ENCODE measurements around the gene ECM1. TPM values are rescaled to one million over a fixed set of nuclear protein-coding genes. Genes with fewer than 3 reads are reported as not detected.

ECM1 gene
- total and polyA plus RNA-seq, 2 of the 8 experiments (the other 6 are each of a cell fraction or from before 2014, with no cell fraction given): 0.95 to 0.98 TPM

- no peak overlapping the region for H3K56ac ChIP-seq (replicated peaks; ENCODE audit: insufficient read length, low read depth, low read length)
- H2BK5ac ChIP-seq (ENCODE audit: low read depth, low read length): no peak overlapping the region
- H3K23ac ChIP-seq (ENCODE audit: insufficient read length): no peak overlapping the region
- POLR2A ChIA-PET (ENCODE audit: partially characterized antibody): no interaction called here
- H3K4me2 ChIP-seq (ENCODE audit: insufficient read depth in 1 of 2, low read depth in 2 of 2, low read length in 2 of 2): no peak overlapping the region
- no peak overlapping the region for H2BK120ac ChIP-seq (replicated peaks; ENCODE audit: low read depth, low read length)
- no peaks in the 10 kb centered on the region for H3K23me2 ChIP-seq (ENCODE audit: low read depth, low read length)
- peaks cover 0 to 1% of the 10 kb centered on the region in 2 experiments for H4K20me1 ChIP-seq (replicated peaks in 1 of 2; ENCODE audit: control insufficient read depth in 1 of 2, insufficient read depth in 2 of 2, low read length in 2 of 2)
- no peak overlapping the region for H4K5ac ChIP-seq (ENCODE audit: insufficient read length, low read depth, low read length)
- peaks cover 0 to under 1% (median 0%) of the 10 kb centered on the region in 4 experiments; a peak in 3 of 7 replicates for H3K4me1 ChIP-seq (replicated peaks in 1 of 4; ENCODE audit: control insufficient read depth in 3 of 4, insufficient read depth in 4 of 4, low read length in 3 of 4)
- H2AFZ ChIP-seq (ENCODE audit: low read length): no peak overlapping the region
- H3K27ac ChIP-seq (ENCODE audit: low read depth, low read length): no peak overlapping the region
- no peak overlapping the region for H3K9ac ChIP-seq (replicated peaks in 1 of 4; ENCODE audit: extremely low read depth in 1 of 4, low read depth in 3 of 4, low read length in 3 of 4)
- H3K14ac ChIP-seq (ENCODE audit: insufficient read length): no peak overlapping the region
- H2BK20ac ChIP-seq (ENCODE audit: low read length): no peak overlapping the region
- DNase-seq (ENCODE audit: low read depth in 1 of 2, low spot score in 2 of 2) (no peak), FAIRE-seq (no peak)
- no peak overlapping the region for H3K4ac ChIP-seq (replicated peaks; ENCODE audit: insufficient read length, low read depth, low read length)
- no peak overlapping the region for H4K91ac ChIP-seq (replicated peaks; ENCODE audit: insufficient read length, low read length)
- H3K18ac ChIP-seq (ENCODE audit: extremely low read depth, low read length): no peak overlapping the region
- no peak overlapping the region for H2BK12ac ChIP-seq (ENCODE audit: low read depth, low read length)
- H2AK5ac ChIP-seq (ENCODE audit: low read depth, low read length): no peak overlapping the region
- no peak overlapping the region for H2BK15ac ChIP-seq (ENCODE audit: low read length)
- CTCF ChIA-PET (ENCODE audit: partially characterized antibody): no interaction called here
- no peaks in the 10 kb centered on the region for H3K79me2 ChIP-seq (ENCODE audit: control insufficient read depth in 1 of 2, insufficient read depth in 2 of 2, low read length in 2 of 2)
- H3K79me1 ChIP-seq (ENCODE audit: low read depth, low read length): no peaks in the 10 kb centered on the region
- no peaks in the 10 kb centered on the region for H3K9me3 ChIP-seq (ENCODE audit: insufficient read depth in 2 of 2, low read depth in 1 of 2, low read length in 1 of 2)
- H3K36me3 ChIP-seq (ENCODE audit: control insufficient read depth in 2 of 4, insufficient read depth in 4 of 4, low read length in 3 of 4): peaks cover 19 to 42% (median 27%) of the 10 kb centered on the region in 4 experiments
- H3K4me3 ChIP-seq (ENCODE audit: extremely low read depth in 1 of 4, insufficient read depth in 2 of 4, low read depth in 3 of 4, low read length in 4 of 4): no peak overlapping the region
- no peaks in the 10 kb centered on the region for H3K27me3 ChIP-seq (replicated peaks in 1 of 4; ENCODE audit: control insufficient read depth in 3 of 4, extremely low read depth in 1 of 4, insufficient read depth in 3 of 4, low read length in 3 of 4)
- no peak overlapping the region for H4K8ac ChIP-seq (ENCODE audit: extremely low read depth, insufficient read depth, low read length)
- no peak for TF ChIP-seq FOSL1 (IDR thresholded peaks at IDR 0.05; ENCODE audit: insufficient read depth, low read depth, low read length)
- no peak for TF ChIP-seq CHD1 (IDR thresholded peaks at IDR 0.05; ENCODE audit: low read depth, low read length)
- no peak for TF ChIP-seq CHD2 (IDR thresholded peaks at IDR 0.05; ENCODE audit: low read length)
- TF ChIP-seq USF2 (IDR thresholded peaks at IDR 0.05; ENCODE audit: low read length): no peak
- no peak for TF ChIP-seq SP1 (IDR thresholded peaks at IDR 0.05; ENCODE audit: low read depth, low read length)
- TF ChIP-seq TAF1 (IDR thresholded peaks at IDR 0.05; ENCODE audit: low read depth, low read length): no peak
- no peak for TF ChIP-seq JUN (IDR thresholded peaks at IDR 0.05; ENCODE audit: low read depth, low read length)
- no peak for TF ChIP-seq POU5F1 (IDR thresholded peaks at IDR 0.05; ENCODE audit: low read depth, low read length)
- TF ChIP-seq ATF2 (IDR thresholded peaks at IDR 0.05; ENCODE audit: low read length): no peak
- no peak for TF ChIP-seq TCF12 (IDR thresholded peaks at IDR 0.05; ENCODE audit: low read depth, low read length)
- TF ChIP-seq RNF2 (IDR thresholded peaks at IDR 0.05; ENCODE audit: borderline replicate concordance, low read depth, low read length, missing control alignments, poor library complexity, severe bottlenecking): no peak
- TF ChIP-seq SRF (IDR thresholded peaks at IDR 0.05; ENCODE audit: low read depth, low read length): no peak
- TF ChIP-seq HDAC6 (IDR thresholded peaks at IDR 0.05; ENCODE audit: low read depth, low read length): no peak
These were observed 40.9 kb upstream of the ECM1 start for GRCh38 chr1:150466964-150467363.
